HCT116 (cell line): ENCODE results near the gene SLC7A1. TPM values are rescaled to one million over a fixed set of nuclear protein-coding genes. Genes with fewer than 3 reads are reported as not detected.

Experiments
- ATAC-seq: fragments of 200-7000 bp; cut with Tn5 transposase; 2 replicates; pipeline ENCODE4 v1.9.1; 2020; ENCODE audit warnings: mild to moderate bottlenecking, moderate library complexity
- BruUV-seq: library from RNA; stranded (reverse); fragments of 400-500 nt; replicated peaks from 2 replicates; lab custom pipeline; 2021; lab: Mats Ljungman, UMichigan
- CTCF ChIA-PET: fragments of 300-600 bp; sonication (Branson Sonifier 250); formaldehyde crosslinking; loops from one replicate; lab custom pipeline; 2021; ENCODE audit warnings: antibody characterized with exemption; lab: Charles Lee
- POLR2A ChIA-PET: fragments of 300-600, 350-600 bp; sonication (Branson Sonifier 250); formaldehyde crosslinking; loops from one replicate; lab custom pipeline; 2021; ENCODE audit warnings: antibody characterized with exemption; lab: Charles Lee
- RAD21 ChIA-PET, 2 experiments: fragments of 300-600 bp; sonication (Branson Sonifier 250); formaldehyde crosslinking; loops; one replicate each; lab custom pipeline; 2023; ENCODE audit warnings: low total read pairs in 2 of 2; ENCODE audit not compliant: uncharacterized antibody in 2 of 2, unreplicated experiment in 2 of 2, low non-redundant PET in 1 of 2; lab: Charles Lee
- DNase-seq: peaks from one replicate; pipeline ENCODE4 v3.0.0-alpha.2; 2010; ENCODE audit warnings: low read depth, low spot score
- H2AFZ ChIP-seq: fragments of 200-600 bp; shearing (Covaris generic), sonication (generic); 2 replicates; pipeline ENCODE4 v1.6.1; 2017; ENCODE audit warnings: low read depth, mixed run types, mixed read lengths, antibody characterized with exemption, low read length; ENCODE audit not compliant: poor library complexity, severe bottlenecking
- H3K27ac ChIP-seq: 2 replicates; pipeline ENCODE4 v1.5.1; 2012; ENCODE audit warnings: low read depth, low read length
- H3K27me3 ChIP-seq: fragments of 200-600 bp; sonication (generic); 2 replicates; pipeline ENCODE4 v1.6.1; 2016; ENCODE audit warnings: mixed run types, low read length, mixed read lengths; ENCODE audit not compliant: insufficient read depth
- H3K36me3 ChIP-seq, 2 experiments: fragments of 200-500 bp in 1 of 2; fragments of 200-600 bp in 1 of 2; sonication (Bioruptor generic) in 1 of 2; sonication (generic) in 1 of 2; 2 replicates each; pipeline versions ENCODE4 v1.5.1 to v1.6.1; 2014 to 2016; ENCODE audit warnings: low read length in 2 of 2, inconsistent platforms in 1 of 2, mixed read lengths in 1 of 2, mixed run types in 1 of 2; ENCODE audit not compliant: insufficient read depth in 2 of 2, control insufficient read depth in 1 of 2
- H3K4me1 ChIP-seq, 2 experiments: fragments of 200-600 bp in 1 of 2; sonication (generic) in 1 of 2; 2 replicates each; pipeline versions ENCODE4 v1.5.1 to v1.6.1; 2012 to 2017; ENCODE audit warnings: low read length in 2 of 2, inconsistent platforms in 1 of 2, mild to moderate bottlenecking in 1 of 2, mixed read lengths in 1 of 2, mixed run types in 1 of 2, moderate library complexity in 1 of 2; ENCODE audit not compliant: insufficient read depth in 2 of 2, control insufficient read depth in 1 of 2
- H3K4me2 ChIP-seq: fragments of 200-600 bp; sonication (generic); 2 replicates; pipeline ENCODE4 v1.6.1; 2017; ENCODE audit warnings: mixed run types, low read length, mixed read lengths
- H3K4me3 ChIP-seq, 2 experiments: fragments of 200-600 bp in 1 of 2; sonication (generic) in 1 of 2; replicated peaks in 1 of 2; 2 replicates each; pipeline ENCODE4 v1.5.1; 2011 to 2016; ENCODE audit warnings: low read length in 2 of 2, control low read depth in 1 of 2, low read depth in 1 of 2, mild to moderate bottlenecking in 1 of 2, mixed read lengths in 1 of 2, mixed run types in 1 of 2
- H3K79me2 ChIP-seq: fragments of 200-600 bp; sonication (generic); 2 replicates; pipeline ENCODE4 v1.6.1; 2017; ENCODE audit warnings: mild to moderate bottlenecking, mixed run types, low read length, moderate library complexity, mixed read lengths; ENCODE audit not compliant: insufficient read depth
- H3K9ac ChIP-seq: fragments of 200-600 bp; sonication (generic); 2 replicates; pipeline ENCODE4 v1.6.1; 2016; ENCODE audit warnings: low read length, mixed read lengths
- H3K9me2 ChIP-seq: fragments of 200-600 bp; sonication (generic), shearing (Covaris generic); 2 replicates; pipeline ENCODE4 v1.6.1; 2017; ENCODE audit warnings: mixed run types, mild to moderate bottlenecking, moderate library complexity; ENCODE audit not compliant: insufficient read depth
- H3K9me3 ChIP-seq, 2 experiments: fragments of 200-500 bp in 1 of 2; fragments of 200-600 bp in 1 of 2; sonication (Bioruptor generic) in 1 of 2; sonication (generic) in 1 of 2; 2 replicates each; pipeline ENCODE4 v1.6.1; 2014 to 2017; ENCODE audit warnings: low read length in 2 of 2, mixed read lengths in 2 of 2, inconsistent platforms in 1 of 2, low read depth in 1 of 2, mild to moderate bottlenecking in 1 of 2, mixed run types in 1 of 2, moderate library complexity in 1 of 2; ENCODE audit not compliant: control insufficient read depth in 1 of 2, insufficient read depth in 1 of 2
- H4K20me1 ChIP-seq: fragments of 200-600 bp; sonication (generic), shearing (Covaris generic); 2 replicates; pipeline ENCODE4 v1.6.1; 2017; ENCODE audit warnings: mixed run types, mild to moderate bottlenecking, moderate library complexity; ENCODE audit not compliant: insufficient read depth
- ATF3 ChIP-seq: IDR thresholded peaks from 2 replicates; pipeline ENCODE4 v1.6.1; 2012
- CBX3 ChIP-seq: IDR thresholded peaks from 2 replicates; pipeline ENCODE4 v1.6.1; 2012; ENCODE audit warnings: low read depth
- EGR1 ChIP-seq: IDR thresholded peaks from 2 replicates; pipeline ENCODE4 v1.6.1; 2012; ENCODE audit warnings: low read depth
- EZH2phosphoT487 ChIP-seq: fragments of 200-600 bp; IDR thresholded peaks from 2 replicates; pipeline ENCODE4 v1.6.1; 2018; ENCODE audit warnings: antibody characterized with exemption, borderline replicate concordance
- JUND ChIP-seq: IDR thresholded peaks from 2 replicates; pipeline ENCODE4 v1.6.1; 2012
- POLR2A ChIP-seq: IDR thresholded peaks from 2 replicates; pipeline ENCODE4 v1.7.0; 2011; ENCODE audit warnings: borderline replicate concordance; ENCODE audit not compliant: insufficient read depth, insufficient read length; ENCODE audit errors: extremely low read depth
- RAD21 ChIP-seq: IDR thresholded peaks from 2 replicates; pipeline ENCODE4 v1.6.1; 2012; ENCODE audit warnings: low read depth, mild to moderate bottlenecking
- SIN3A ChIP-seq: IDR thresholded peaks from 2 replicates; pipeline ENCODE4 v1.6.1; 2012; ENCODE audit warnings: low read depth
- SP1 ChIP-seq: IDR thresholded peaks from 2 replicates; pipeline ENCODE4 v1.6.1; 2012; ENCODE audit warnings: low read depth
- SRF ChIP-seq: IDR thresholded peaks from 2 replicates; pipeline ENCODE4 v1.6.1; 2012; ENCODE audit warnings: low read depth
- TCF7L2 ChIP-seq: IDR thresholded peaks from 2 replicates; pipeline ENCODE4 v1.7.0; 2011; ENCODE audit warnings: borderline replicate concordance, inconsistent platforms; ENCODE audit not compliant: insufficient read depth, insufficient read length; ENCODE audit errors: extremely low read depth
- YY1 ChIP-seq: IDR thresholded peaks from 2 replicates; pipeline ENCODE4 v1.6.1; 2011; ENCODE audit warnings: low read length, low read depth, moderate library complexity, mild to moderate bottlenecking; ENCODE audit not compliant: insufficient replicate concordance; ENCODE audit errors: extremely low read depth
- ZFX ChIP-seq: fragments of 450-650 bp; IDR thresholded peaks from 2 replicates; pipeline ENCODE4 v1.6.1; 2017
- ZNF274 ChIP-seq: fragments of 200-500 bp; sonication (Bioruptor generic); IDR thresholded peaks from 2 replicates; pipeline ENCODE4 v1.6.1; 2014; ENCODE audit warnings: mild to moderate bottlenecking, low read depth, low read length, inconsistent platforms
- intact Hi-C: fragments of 100-400 bp; cut with micrococcal nuclease; formaldehyde crosslinking; loops from 2 replicates; pipeline ENCODE4 v1.10.0; 2022
- total RNA-seq: library from RNA; stranded (reverse); gene quantifications from one replicate; pipeline ENCODE4 v1.2.1, GENCODE V29; 2021; ENCODE audit not compliant: unreplicated experiment
- TF ChIP-seq, protein P1 (sequence below): IDR thresholded peaks from 2 replicates; pipeline ENCODE4 v1.6.1; 2011; ENCODE audit warnings: mild to moderate bottlenecking, low read length, moderate library complexity; ENCODE audit not compliant: insufficient replicate concordance; ENCODE audit errors: extremely low read depth
- TF ChIP-seq, protein P2 (sequence below): IDR thresholded peaks from 2 replicates; pipeline ENCODE4 v1.6.1; 2012

Gene SLC7A1
- total RNA-seq, 1 experiment from 2014 or later = 124 TPM

- H4K20me1 ChIP-seq = no peaks in the 10 kb centered on the region
- H3K27ac ChIP-seq = no peak overlapping the region
- no TSS peak for BruUV-seq
- H3K4me3 ChIP-seq = no peak overlapping the region
- ATAC-seq = no peak
- intact Hi-C loops = no loop called here
- H2AFZ ChIP-seq = no peak overlapping the region
- H3K4me2 ChIP-seq = no peak overlapping the region
- H3K4me1 ChIP-seq = no peaks in the 10 kb centered on the region
- H3K9me2 ChIP-seq = no peaks in the 10 kb centered on the region
- ChIA-PET CTCF (no interaction called here), RAD21 (no interaction called here), POLR2A (no interaction called here)
- no peaks in the 10 kb centered on the region for H3K27me3 ChIP-seq
- peaks cover 93% of the 10 kb centered on the region for H3K79me2 ChIP-seq
- TF ChIP-seq SRF (no peak), ATF3 (no peak), EZH2phosphoT487 (no peak), SP1 (no peak)
- TF ChIP-seq, protein P1, sequence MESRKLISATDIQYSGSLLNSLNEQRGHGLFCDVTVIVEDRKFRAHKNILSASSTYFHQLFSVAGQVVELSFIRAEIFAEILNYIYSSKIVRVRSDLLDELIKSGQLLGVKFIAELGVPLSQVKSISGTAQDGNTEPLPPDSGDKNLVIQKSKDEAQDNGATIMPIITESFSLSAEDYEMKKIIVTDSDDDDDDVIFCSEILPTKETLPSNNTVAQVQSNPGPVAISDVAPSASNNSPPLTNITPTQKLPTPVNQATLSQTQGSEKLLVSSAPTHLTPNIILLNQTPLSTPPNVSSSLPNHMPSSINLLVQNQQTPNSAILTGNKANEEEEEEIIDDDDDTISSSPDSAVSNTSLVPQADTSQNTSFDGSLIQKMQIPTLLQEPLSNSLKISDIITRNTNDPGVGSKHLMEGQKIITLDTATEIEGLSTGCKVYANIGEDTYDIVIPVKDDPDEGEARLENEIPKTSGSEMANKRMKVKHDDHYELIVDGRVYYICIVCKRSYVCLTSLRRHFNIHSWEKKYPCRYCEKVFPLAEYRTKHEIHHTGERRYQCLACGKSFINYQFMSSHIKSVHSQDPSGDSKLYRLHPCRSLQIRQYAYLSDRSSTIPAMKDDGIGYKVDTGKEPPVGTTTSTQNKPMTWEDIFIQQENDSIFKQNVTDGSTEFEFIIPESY = no peak
- no peaks in the 10 kb centered on the region for H3K9me3 ChIP-seq
- no peak for DNase-seq
- no peak overlapping the region for H3K9ac ChIP-seq
- H3K36me3 ChIP-seq = peaks cover 11 to 26% of the 10 kb centered on the region in 2 experiments
Measured at GRCh38 chr13:29548722-29549121, 46.8 kb downstream of the SLC7A1 start.

- Histone ChIP-seq H3K9ac (no peak overlapping the region), H3K9me3 (no peaks in the 10 kb centered on the region), H3K4me2 (no peak overlapping the region), H3K4me3 (no peak overlapping the region), H2AFZ (no peak overlapping the region), H3K4me1 (no peaks in the 10 kb centered on the region), H3K27ac (no peak overlapping the region), H4K20me1 (no peaks in the 10 kb centered on the region), H3K9me2 (no peaks in the 10 kb centered on the region), H3K79me2 (peaks cover 96% of the 10 kb centered on the region), H3K27me3 (no peaks in the 10 kb centered on the region), H3K36me3 (peaks cover 6 to 20% of the 10 kb centered on the region in 2 experiments)
- CTCF ChIA-PET = no interaction called here
- POLR2A ChIA-PET = no interaction called here
- ATAC-seq (no peak), DNase-seq (no peak)
- no TSS peak for BruUV-seq
- intact Hi-C loops = no loop called here
- RAD21 ChIA-PET = no interaction called here
- TF ChIP-seq EGR1 (no peak), POLR2A (no peak), YY1 (no peak), TCF7L2 (no peak), ZFX (no peak), JUND (no peak), ATF3 (no peak), CBX3 (no peak), RAD21 (no peak), ZNF274 (no peak), SIN3A (no peak), SRF (no peak), EZH2phosphoT487 (no peak)
- TF ChIP-seq, protein P1 = no peak
- TF ChIP-seq, protein P2, sequence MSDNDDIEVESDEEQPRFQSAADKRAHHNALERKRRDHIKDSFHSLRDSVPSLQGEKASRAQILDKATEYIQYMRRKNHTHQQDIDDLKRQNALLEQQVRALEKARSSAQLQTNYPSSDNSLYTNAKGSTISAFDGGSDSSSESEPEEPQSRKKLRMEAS = no peak
Measured at GRCh38 chr13:29547153-29547552, 48.3 kb downstream of the SLC7A1 start.
